GM12875 (cell line): ENCODE results near the gene MADCAM1.

Experiments used
- H3K4me3 ChIP-seq: one replicate; pipeline ENCODE4 v1.5.1; 2011; ENCODE audit warnings: low read depth, low read length, control low read depth
- TF ChIP-seq, protein P1 (sequence below): IDR thresholded peaks from 2 replicates; pipeline ENCODE4 v1.5.1; 2011; ENCODE audit warnings: low read depth, mild to moderate bottlenecking, control low read depth, inconsistent platforms, low read length, moderate library complexity, borderline replicate concordance; ENCODE audit not compliant: insufficient read depth

Gene MADCAM1

DNA sequence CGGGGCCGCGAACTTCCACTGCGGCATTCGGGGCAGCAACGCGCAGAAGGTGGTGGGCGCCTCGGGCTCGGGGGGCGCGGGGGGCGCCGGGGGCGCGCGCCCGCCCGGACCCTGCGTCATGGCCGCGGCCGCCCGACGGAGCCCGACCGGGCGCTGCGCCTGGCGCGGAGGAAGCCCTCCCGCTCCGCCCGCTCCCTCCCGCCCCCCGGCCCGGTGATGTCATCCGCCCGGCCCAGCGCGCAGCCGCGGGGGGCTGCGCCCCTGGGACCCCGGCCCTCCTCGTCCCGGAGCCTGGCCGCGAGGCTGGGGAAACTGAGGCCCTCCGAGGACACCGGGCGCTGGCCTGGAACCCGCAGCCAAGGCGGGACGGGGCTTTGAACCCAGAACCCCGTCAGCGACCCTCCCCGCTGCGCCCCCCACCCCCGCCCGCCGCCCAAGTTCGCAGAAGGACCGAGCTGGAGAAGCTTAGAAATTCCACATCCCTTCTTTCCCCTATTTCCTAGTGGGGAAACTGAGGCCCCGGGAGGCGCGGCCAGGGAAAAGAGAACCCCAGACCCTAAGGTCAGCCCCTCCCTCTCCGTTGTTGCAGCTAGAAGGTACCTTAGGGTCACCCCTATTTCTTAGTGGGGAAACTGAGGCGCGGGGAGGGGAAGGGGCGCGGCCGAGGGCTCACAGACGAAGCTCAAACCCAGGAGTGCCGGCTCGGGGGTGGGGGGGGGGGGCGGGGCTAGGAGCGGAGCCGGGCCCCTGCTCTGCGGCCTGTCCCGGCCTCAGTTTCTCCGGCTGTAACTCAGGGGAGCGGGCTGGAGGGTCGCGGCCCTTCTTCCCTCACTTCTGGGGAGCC lies 35.2 kb upstream of the MADCAM1 start, which contains the start of gene SHC2:
TSS of gene SHC2 (minus strand) at position 157 of the 844 bp plus-strand sequence. CDS start at position 120, 37 bp downstream.
- H3K4me3 ChIP-seq: no peak within 1 kb of the TSS
- TF ChIP-seq, protein P1, sequence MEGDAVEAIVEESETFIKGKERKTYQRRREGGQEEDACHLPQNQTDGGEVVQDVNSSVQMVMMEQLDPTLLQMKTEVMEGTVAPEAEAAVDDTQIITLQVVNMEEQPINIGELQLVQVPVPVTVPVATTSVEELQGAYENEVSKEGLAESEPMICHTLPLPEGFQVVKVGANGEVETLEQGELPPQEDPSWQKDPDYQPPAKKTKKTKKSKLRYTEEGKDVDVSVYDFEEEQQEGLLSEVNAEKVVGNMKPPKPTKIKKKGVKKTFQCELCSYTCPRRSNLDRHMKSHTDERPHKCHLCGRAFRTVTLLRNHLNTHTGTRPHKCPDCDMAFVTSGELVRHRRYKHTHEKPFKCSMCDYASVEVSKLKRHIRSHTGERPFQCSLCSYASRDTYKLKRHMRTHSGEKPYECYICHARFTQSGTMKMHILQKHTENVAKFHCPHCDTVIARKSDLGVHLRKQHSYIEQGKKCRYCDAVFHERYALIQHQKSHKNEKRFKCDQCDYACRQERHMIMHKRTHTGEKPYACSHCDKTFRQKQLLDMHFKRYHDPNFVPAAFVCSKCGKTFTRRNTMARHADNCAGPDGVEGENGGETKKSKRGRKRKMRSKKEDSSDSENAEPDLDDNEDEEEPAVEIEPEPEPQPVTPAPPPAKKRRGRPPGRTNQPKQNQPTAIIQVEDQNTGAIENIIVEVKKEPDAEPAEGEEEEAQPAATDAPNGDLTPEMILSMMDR: no peak

DNA sequence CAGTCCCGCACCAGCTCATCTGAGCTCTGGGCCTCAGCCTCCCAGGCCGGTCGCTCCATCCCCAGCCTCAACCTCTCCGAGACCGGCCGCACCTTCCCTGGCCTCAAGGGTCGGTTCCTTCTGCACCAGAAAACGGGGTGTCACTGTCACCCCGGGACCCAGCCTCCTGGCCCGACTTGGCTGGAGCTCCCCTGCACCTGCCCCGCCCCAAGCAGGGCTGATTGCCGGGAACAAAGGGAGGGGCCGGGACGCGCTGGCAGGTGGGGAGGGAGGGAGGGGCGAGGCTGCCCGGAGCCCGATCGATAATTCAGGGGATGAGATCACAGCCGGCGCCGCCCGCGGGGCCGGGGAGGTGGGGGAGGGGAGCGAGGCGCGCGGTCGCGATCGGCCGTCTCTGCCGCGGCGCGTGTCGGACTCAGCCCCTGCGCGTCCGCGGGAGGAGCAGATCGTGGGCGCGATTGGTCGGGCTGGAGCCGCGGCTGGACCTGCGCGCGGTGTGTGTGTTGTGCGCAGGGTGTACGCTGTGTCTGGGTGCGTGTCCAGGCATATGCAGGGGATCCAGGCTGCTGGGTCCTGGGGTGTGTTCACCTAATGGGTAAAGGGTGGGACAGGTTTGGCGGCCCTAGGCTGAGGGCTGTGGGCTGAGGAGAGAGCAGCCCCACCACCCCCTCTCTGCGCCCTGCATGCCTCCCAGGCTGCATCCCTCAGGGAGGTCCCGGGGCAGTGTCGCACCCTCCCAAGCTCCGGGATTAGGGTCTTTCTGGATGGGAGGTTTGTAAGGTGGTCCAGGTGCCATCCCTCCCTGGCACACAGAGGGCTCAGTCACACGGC lies 34.4 kb upstream of the MADCAM1 start:
- TF ChIP-seq, protein P1: no peak
- H3K4me3 ChIP-seq: no peak overlapping the region

DNA sequence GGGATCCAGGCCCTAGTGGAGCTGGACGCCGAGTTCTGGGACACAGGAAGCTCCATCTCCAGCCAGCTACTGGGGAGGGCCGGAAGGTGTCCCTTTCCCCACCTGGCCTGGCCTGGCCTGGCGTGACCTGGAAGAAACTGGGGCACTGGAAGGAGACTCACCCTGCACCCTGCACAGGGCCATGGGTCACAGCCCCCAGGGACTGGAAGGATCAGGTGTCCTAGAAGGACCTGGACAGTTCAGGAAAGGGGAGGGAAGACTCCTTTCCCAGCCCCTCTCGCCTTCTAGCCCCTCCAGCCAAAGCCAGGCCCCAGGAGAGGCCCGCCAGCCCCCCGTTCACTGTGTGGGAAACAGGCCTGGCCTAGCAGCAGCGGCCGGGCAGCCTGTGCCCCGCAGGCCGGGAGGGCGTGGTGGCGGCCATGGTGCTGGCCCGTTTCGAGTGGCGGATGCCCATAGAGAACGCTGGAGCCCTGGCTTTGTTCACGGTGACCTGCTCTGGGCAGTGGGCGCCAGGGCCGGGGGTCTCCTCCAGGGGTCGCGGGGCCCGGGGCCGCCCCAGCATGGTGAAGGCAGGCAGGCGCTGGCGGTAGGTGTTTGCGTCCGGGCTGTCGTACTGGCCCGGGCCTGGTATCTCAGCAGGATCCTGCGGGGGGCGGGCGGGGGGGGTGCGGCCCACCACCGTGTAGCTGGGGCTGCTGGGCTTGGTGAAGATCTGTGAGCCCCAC lies 32.6 kb upstream of the MADCAM1 start:
- H3K4me3 ChIP-seq: no peak overlapping the region
- TF ChIP-seq, protein P1: no peak

DNA sequence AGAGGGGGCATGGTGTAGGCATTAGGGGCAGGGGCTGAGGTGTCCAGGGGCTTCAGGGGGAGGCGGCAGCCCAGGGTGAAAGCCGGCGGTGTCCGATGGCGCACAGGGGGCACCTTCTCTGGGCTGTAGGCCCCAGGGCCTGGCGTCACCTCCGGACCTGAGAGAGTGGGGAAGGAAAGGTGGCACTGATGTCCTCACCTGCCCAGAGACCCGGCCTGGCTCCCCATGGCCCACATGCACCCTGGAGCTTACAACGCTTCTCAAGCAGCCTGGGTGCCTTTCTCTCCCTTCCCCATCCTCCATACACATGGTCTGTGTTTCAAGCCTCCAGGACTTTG lies 32.1 kb upstream of the MADCAM1 start:
- TF ChIP-seq, protein P1: no peak
- no peak overlapping the region for H3K4me3 ChIP-seq

DNA sequence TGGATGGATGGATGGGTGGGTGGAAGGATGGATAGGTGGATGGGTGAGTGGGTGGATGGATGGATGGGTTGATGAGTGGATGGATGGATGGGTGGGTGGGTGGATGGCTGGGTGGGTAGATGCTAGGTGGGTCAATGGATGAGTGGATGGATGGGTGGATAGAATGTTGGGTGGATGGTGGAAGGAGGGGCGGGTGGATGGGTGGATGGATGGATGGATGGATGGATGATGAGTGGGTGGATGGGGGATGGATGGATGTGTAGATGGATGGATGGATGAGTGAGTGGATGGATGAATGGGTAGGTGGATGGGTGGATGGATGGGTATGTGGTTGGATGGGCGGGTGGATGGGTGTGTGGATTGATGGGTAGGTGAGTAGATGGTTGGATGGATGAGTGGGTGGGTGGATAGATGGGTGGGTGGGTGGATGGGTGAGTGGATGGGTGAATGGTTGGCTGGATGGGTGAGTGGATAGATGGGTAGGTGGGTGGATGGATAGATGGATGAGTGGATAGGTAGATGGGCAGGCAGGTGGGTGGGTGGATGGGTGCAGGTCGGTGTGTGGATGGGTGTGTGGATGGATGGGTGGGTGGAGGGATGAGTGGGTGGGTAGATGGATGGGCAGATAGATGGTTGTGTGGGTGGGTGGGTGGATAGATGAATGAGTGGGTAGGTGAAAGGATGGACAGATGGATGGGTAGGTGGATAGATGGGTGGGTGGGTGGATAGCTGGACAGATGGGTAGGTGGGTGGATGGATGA lies 31.1 kb upstream of the MADCAM1 start:
- TF ChIP-seq, protein P1: no peak
- H3K4me3 ChIP-seq: no peak overlapping the region

DNA sequence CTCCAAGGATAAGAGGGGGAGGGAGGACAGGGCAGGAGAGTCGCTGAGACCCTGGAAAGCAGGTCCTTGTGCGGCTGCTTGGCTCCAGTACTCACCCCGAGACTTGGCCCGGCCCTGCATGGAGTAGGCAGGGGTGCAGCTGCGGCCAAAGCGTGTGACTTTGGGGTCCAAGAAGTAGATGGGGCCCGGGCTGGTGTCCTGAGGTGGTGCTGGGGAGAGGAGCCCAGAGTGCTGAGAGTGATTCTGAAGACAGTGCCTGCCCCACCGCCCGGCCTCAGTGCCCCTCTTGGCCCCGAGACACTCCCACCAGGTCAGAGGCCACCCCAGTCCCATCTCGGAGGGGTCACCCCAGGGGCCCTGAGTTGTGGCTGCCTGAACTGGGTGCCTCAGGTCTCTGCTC lies 28.7 kb upstream of the MADCAM1 start:
- no peak overlapping the region for H3K4me3 ChIP-seq
- TF ChIP-seq, protein P1: no peak
